Neural cell (in vitro differentiated cells): Measurements from ENCODE around the gene CAMKMT. TPM values are rescaled to one million over a fixed set of nuclear protein-coding genes. Genes with fewer than 3 reads are reported as not detected.

Experiments used
- H2AFZ ChIP-seq: fragments of 200-600, 300-800 bp; sonication (generic), shearing (Covaris generic); 2 replicates; pipeline ENCODE4 v1.6.0; 2014; ENCODE audit warnings: low read depth, mild to moderate bottlenecking, antibody characterized with exemption, low read length, moderate library complexity
- H3F3A ChIP-seq: fragments of 200-600 bp; shearing (Covaris generic); 2 replicates; pipeline ENCODE4 v1.6.1; 2016; ENCODE audit warnings: mild to moderate bottlenecking, moderate library complexity, mixed read lengths, antibody characterized with exemption, low read length; ENCODE audit not compliant: insufficient read depth, poor library complexity, severe bottlenecking
- H3K27ac ChIP-seq: fragments of 200-600, 300-800 bp; sonication (generic), shearing (Covaris generic); 2 replicates; pipeline ENCODE4 v1.5.1; 2014; ENCODE audit warnings: mild to moderate bottlenecking, low read length, moderate library complexity
- H3K27me3 ChIP-seq: fragments of 300-800, 200-600 bp; sonication (generic), shearing (Covaris generic); 2 replicates; pipeline ENCODE4 v1.6.0; 2014; ENCODE audit warnings: mild to moderate bottlenecking, low read depth, low read length, moderate library complexity; ENCODE audit not compliant: insufficient read depth
- H3K36me3 ChIP-seq: fragments of 300-800, 200-600 bp; sonication (generic), shearing (Covaris generic); 2 replicates; pipeline ENCODE4 v1.5.1; 2014; ENCODE audit warnings: mild to moderate bottlenecking, antibody characterized with exemption, low read length, moderate library complexity; ENCODE audit not compliant: insufficient read depth
- H3K4me2 ChIP-seq: fragments of 300-800, 200-600 bp; sonication (generic), shearing (Covaris generic); 2 replicates; pipeline ENCODE4 v1.6.0; 2014; ENCODE audit warnings: mild to moderate bottlenecking, low read length
- H3K4me3 ChIP-seq: fragments of 300-800, 200-600 bp; sonication (generic), shearing (Covaris generic); 2 replicates; pipeline ENCODE4 v1.5.1; 2014; ENCODE audit warnings: mild to moderate bottlenecking, low read length, moderate library complexity
- H3K79me2 ChIP-seq: fragments of 200-600 bp; shearing (Covaris generic); replicated peaks from 2 replicates; pipeline ENCODE4 v1.6.0; 2014; ENCODE audit warnings: mild to moderate bottlenecking, low read length, moderate library complexity; ENCODE audit not compliant: insufficient read depth
- H3K9ac ChIP-seq: fragments of 300-800, 200-600 bp; sonication (generic), shearing (Covaris generic); 2 replicates; pipeline ENCODE4 v1.6.1; 2016; ENCODE audit warnings: mild to moderate bottlenecking, low read length, mixed read lengths
- H3K9me2 ChIP-seq: fragments of 200-600 bp; shearing (Covaris generic); 2 replicates; pipeline ENCODE4 v1.6.1; 2016; ENCODE audit warnings: mild to moderate bottlenecking, low read length, mixed read lengths; ENCODE audit not compliant: insufficient read depth
- H3K9me3 ChIP-seq: fragments of 200-600, 300-800 bp; sonication (generic), shearing (Covaris generic); 2 replicates; pipeline ENCODE4 v1.6.1; 2016; ENCODE audit warnings: mild to moderate bottlenecking, mixed run types, low read length, moderate library complexity, mixed read lengths
- H4K20me1 ChIP-seq: fragments of 200-600 bp; shearing (Covaris generic); 2 replicates; pipeline ENCODE4 v1.6.1; 2016; ENCODE audit warnings: mild to moderate bottlenecking, mixed run types; ENCODE audit not compliant: insufficient read depth
- CTCF ChIP-seq: fragments of 450-650 bp; IDR thresholded peaks from 2 replicates; pipeline ENCODE4 v1.5.1; 2014; ENCODE audit warnings: antibody characterized with exemption, mild to moderate bottlenecking, moderate library complexity; ENCODE audit not compliant: poor library complexity, severe bottlenecking
- EP300 ChIP-seq: fragments of 450-650 bp; conservative IDR thresholded peaks from 2 replicates; pipeline ENCODE4 v1.6.1; 2014; ENCODE audit warnings: antibody characterized with exemption, mild to moderate bottlenecking, moderate library complexity; ENCODE audit not compliant: poor library complexity, severe bottlenecking
- EZH2 ChIP-seq: fragments of 200-600, 300-800 bp; shearing (Covaris generic), sonication (generic); IDR thresholded peaks from 2 replicates; pipeline ENCODE4 v1.6.1; 2014; ENCODE audit warnings: antibody characterized with exemption, low read length, borderline replicate concordance, mild to moderate bottlenecking; ENCODE audit not compliant: insufficient read depth, poor library complexity, severe bottlenecking
- MXI1 ChIP-seq: fragments of 450-650 bp; conservative IDR thresholded peaks from 2 replicates; pipeline ENCODE4 v1.6.1; 2014; ENCODE audit warnings: antibody characterized with exemption, mild to moderate bottlenecking; ENCODE audit not compliant: poor library complexity, severe bottlenecking
- POLR2AphosphoS5 ChIP-seq: IDR thresholded peaks from 2 replicates; pipeline ENCODE4 v1.6.1; 2012
- RAD21 ChIP-seq: fragments of 450-650 bp; conservative IDR thresholded peaks from 2 replicates; pipeline ENCODE4 v1.6.1; 2014; ENCODE audit warnings: antibody characterized with exemption, mild to moderate bottlenecking, moderate library complexity
- REST ChIP-seq: IDR thresholded peaks from 2 replicates; pipeline ENCODE4 v1.6.1; 2012; ENCODE audit warnings: borderline replicate concordance
- SMC3 ChIP-seq: fragments of 450-650 bp; conservative IDR thresholded peaks from 2 replicates; pipeline ENCODE4 v1.6.1; 2014; ENCODE audit warnings: antibody characterized with exemption, mild to moderate bottlenecking, moderate library complexity; ENCODE audit not compliant: poor library complexity
- TAF1 ChIP-seq: IDR thresholded peaks from 2 replicates; pipeline ENCODE4 v1.6.1; 2012; ENCODE audit warnings: low read depth
- polyA plus RNA-seq: library from polyadenylated mRNA; depleted of rRNA; stranded (reverse); fragments of >200 nt; gene quantifications from 2 replicates; pipeline ENCODE4 v1.2.3, GENCODE V29; 2014

Gene CAMKMT
- polyA plus RNA-seq, 1 donor from 2014 or later, result 5.1 TPM

GRCh38 chr2:44730593-44730992 lies 368.8 kb downstream of the CAMKMT start:
- Histone ChIP-seq H3K9me2 (no peaks in the 10 kb centered on the region), H4K20me1 (no peaks in the 10 kb centered on the region), H3K27ac (no peak overlapping the region), H3K27me3 (no peaks in the 10 kb centered on the region), H3K79me2 (no peaks in the 10 kb centered on the region), H3K36me3 (no peaks in the 10 kb centered on the region), H3K4me2 (no peak overlapping the region), H3K4me3 (no peak overlapping the region), H3K9me3 (peaks cover 5% of the 10 kb centered on the region), H3F3A (no peaks in the 10 kb centered on the region), H2AFZ (no peak overlapping the region), H3K9ac (no peak overlapping the region)
- TF ChIP-seq CTCF (no peak), EZH2 (no peak), POLR2AphosphoS5 (no peak), TAF1 (no peak), RAD21 (no peak), SMC3 (no peak), MXI1 (no peak), EP300 (no peak)

DNA sequence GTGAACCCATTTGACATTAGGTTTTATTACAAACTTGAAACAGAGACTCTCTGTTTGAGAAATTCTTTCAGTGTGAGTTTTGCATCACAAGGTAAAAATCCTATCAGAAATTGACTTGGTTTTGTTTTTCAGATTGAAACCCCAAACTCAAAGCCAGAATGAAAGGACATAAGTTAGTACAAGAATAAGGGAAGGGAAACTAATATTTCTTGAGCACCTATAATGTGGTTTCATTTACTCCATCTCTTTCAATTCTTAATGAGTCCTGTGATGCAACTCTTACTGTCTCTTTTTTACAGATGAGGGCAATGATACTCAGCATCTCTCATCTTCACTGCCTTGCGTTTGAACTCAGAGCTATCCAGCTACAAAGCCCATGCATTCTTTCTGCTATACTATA lies 369.8 kb downstream of the CAMKMT start:
- Histone ChIP-seq H3K27ac (no peak overlapping the region), H3K9ac (no peak overlapping the region), H4K20me1 (no peaks in the 10 kb centered on the region), H3K4me2 (no peak overlapping the region), H3K9me2 (no peaks in the 10 kb centered on the region), H3K27me3 (no peaks in the 10 kb centered on the region), H3K4me3 (no peak overlapping the region), H3K36me3 (no peaks in the 10 kb centered on the region), H3F3A (no peaks in the 10 kb centered on the region), H2AFZ (no peak overlapping the region), H3K9me3 (peaks cover 5% of the 10 kb centered on the region), H3K79me2 (no peaks in the 10 kb centered on the region)
- TF ChIP-seq SMC3 (no peak), REST (no peak), MXI1 (no peak), EZH2 (no peak), EP300 (no peak), POLR2AphosphoS5 (no peak)
